Adipocyte (in vitro differentiated cells): Measurements from ENCODE around the gene CCND1.
"Not testable (repeated sequence)": the region's sequence is repeated elsewhere in the genome, so short reads cannot be mapped to it uniquely, and the experiment has no call there.

Experiments used
- DNase-seq: peaks from one replicate; pipeline ENCODE4 v3.0.0-alpha.2; 2015; ENCODE audit warnings: low read depth
- H3K27me3 ChIP-seq: replicated peaks from 2 replicates; pipeline ENCODE4 v1.7.0; 2013; ENCODE audit warnings: mild to moderate bottlenecking, low read length, moderate library complexity; ENCODE audit not compliant: control insufficient read depth, insufficient read depth
- H3K36me3 ChIP-seq: 2 replicates; pipeline ENCODE4 v1.7.0; 2013; ENCODE audit warnings: low read length, mild to moderate bottlenecking, moderate library complexity; ENCODE audit not compliant: control insufficient read depth, insufficient read depth, severe bottlenecking
- H3K4me1 ChIP-seq: 2 replicates; pipeline ENCODE4 v1.7.0; 2013; ENCODE audit warnings: mild to moderate bottlenecking, low read length, moderate library complexity; ENCODE audit not compliant: control insufficient read depth, insufficient read depth
- H3K4me3 ChIP-seq: 2 replicates; pipeline ENCODE4 v1.7.0; 2013; ENCODE audit warnings: mild to moderate bottlenecking, low read length, moderate library complexity
- H3K9ac ChIP-seq: 2 replicates; pipeline ENCODE4 v1.7.0; 2013; ENCODE audit warnings: mild to moderate bottlenecking, low read length, moderate library complexity
- H3K9me3 ChIP-seq: 2 replicates; pipeline ENCODE4 v1.7.0; 2013; ENCODE audit warnings: mild to moderate bottlenecking, low read length, moderate library complexity; ENCODE audit not compliant: control insufficient read depth

Gene CCND1

DNA sequence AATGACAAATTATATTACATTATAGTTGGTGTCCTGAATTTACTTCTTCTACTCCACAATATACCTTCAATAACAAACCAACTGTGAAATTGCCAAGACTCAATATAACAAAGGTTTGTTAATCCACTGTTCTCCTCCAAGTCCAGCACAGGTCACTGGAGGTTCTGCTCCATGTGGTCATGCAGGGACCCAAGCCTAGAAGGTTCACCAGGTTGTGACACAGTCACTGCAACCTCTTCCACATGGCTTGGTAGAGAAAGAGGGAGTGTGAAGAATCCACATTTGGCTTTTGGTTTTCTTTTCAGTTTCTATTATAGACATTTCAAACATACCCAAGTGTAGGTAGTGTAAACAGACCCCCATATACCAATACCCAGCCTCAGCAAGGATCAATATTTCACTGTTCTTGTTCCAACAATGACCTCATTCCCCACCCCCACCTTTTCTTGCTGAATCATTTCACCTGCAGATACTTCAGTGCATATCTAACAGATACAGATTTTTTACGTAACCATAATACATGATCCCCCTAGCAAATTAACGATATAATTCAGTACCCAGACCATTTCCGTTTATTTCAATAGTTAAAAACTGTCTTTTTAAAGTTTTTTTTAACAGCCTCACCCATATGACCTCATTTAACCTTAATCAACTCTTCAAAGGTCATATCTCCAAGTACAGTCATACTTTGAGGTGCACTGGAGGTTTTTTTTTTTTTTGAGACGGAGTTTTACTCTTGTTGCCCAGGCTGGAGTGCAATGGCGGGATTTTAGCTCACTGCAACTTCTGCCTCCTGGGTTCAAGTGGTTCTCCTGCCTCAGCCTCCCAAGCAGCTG, 48.7 kb downstream of the CCND1 start:
- H3K4me3 ChIP-seq, result no peak overlapping the region
- no peaks in the 10 kb centered on the region for H3K36me3 ChIP-seq
- no peak overlapping the region for H3K9ac ChIP-seq
- no peak for DNase-seq
- peaks cover 18% of the 10 kb centered on the region for H3K9me3 ChIP-seq
- peaks cover 34% of the 10 kb centered on the region for H3K27me3 ChIP-seq
- no peaks in the 10 kb centered on the region for H3K4me1 ChIP-seq

DNA sequence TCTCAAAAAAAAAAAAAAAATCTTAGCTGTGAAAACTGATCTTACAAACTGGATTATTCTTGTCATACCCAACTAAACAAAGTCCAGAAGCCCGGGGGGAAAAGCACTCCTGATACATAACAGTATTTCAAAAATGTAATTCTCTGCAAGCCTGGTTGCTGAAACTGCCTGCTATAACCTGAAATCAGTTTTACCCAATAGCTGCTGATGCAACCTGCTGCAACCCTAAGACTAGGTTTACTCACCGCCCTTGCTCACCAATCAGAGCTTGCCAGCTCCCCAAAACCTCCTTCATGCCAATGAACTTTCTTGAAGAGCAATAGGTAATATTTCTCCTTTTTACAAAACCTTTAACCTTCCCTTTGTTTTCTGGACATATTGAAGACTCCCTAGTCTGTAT, 50.5 kb downstream of the CCND1 start:
- peak; percentile 31 for DNase-seq
- H3K4me3 ChIP-seq, result no peak overlapping the region
- no peaks in the 10 kb centered on the region for H3K4me1 ChIP-seq
- peaks cover 43% of the 10 kb centered on the region for H3K27me3 ChIP-seq
- H3K9ac ChIP-seq, result no peak overlapping the region
- H3K9me3 ChIP-seq, result peaks cover 18% of the 10 kb centered on the region
- no peaks in the 10 kb centered on the region for H3K36me3 ChIP-seq

DNA sequence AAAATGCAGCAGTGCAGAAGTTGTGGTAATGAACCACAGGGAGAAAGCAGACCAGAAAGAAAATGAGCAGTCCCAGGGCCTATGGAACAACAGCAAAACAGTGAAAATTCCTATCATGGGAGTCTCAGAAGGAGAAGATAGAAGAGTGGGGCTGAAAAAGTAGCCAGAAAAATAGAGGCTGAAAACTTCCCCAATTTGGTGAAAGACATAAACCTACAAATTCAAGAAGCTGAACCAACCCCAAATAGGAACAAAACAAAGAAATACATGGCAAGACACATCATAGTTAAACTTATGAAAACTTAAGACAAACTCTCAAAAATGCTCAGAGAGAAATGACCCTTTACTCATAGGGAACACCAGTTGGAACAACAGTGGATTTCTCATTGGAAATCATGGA, 51.5 kb downstream of the CCND1 start:
- Histone ChIP-seq H3K4me3 (no peak overlapping the region), H3K9me3 (peaks cover 18% of the 10 kb centered on the region), H3K27me3 (peaks cover 49% of the 10 kb centered on the region), H3K4me1 (no peaks in the 10 kb centered on the region), H3K36me3 (no peaks in the 10 kb centered on the region), H3K9ac (no peak overlapping the region)
- DNase-seq, result no peak

DNA sequence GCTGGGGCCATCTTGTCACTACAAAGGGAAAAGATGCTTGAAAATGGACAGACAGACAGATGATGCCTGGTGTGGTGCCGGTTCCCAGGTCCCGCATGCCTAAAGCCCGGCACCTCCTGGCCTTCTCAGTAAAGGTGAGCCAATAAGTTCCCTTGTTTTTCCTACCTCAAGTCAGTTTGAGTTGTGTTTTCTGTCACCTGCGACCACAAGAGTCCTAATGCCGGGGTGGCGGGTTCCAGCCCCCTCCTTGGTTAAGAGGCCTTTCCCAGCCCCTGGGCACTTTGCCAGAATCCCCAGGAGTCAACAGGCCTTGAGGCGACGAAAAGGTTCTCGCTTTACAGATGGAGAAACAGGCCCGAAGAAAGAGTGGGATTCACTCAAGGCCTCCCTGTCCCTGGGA, 53.8 kb downstream of the CCND1 start:
- no peak overlapping the region for H3K9ac ChIP-seq
- no peaks in the 10 kb centered on the region for H3K4me1 ChIP-seq
- DNase-seq, result no peak
- H3K4me3 ChIP-seq, result no peak overlapping the region
- peaks cover 18% of the 10 kb centered on the region for H3K9me3 ChIP-seq
- peaks cover 55% of the 10 kb centered on the region for H3K27me3 ChIP-seq
- no peaks in the 10 kb centered on the region for H3K36me3 ChIP-seq

DNA sequence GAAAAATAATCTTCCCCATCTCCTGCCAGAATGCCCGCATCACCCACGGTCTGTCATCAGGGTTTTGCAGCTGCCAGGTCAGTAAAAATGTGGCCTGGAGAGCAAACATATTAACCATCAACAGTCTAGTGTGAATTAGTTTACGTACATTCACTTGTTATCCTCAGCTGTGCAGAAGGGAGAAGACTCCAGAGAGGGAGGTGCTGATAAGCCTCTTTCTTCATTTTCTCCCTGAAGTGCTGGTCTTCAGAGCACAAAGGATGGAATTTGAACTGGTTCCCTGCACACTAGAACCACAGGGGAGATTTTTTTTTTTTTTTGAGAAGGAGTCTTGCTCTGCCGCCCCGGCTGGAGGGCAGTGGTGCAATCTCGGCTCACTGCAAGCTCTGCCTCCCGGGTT, 54.6 kb downstream of the CCND1 start:
- no peaks in the 10 kb centered on the region for H3K4me1 ChIP-seq
- peaks cover 53% of the 10 kb centered on the region for H3K27me3 ChIP-seq
- DNase-seq, result no peak
- H3K36me3 ChIP-seq, result no peaks in the 10 kb centered on the region
- H3K4me3 ChIP-seq, result no peak overlapping the region
- no peak overlapping the region for H3K9ac ChIP-seq
- H3K9me3 ChIP-seq, result peaks cover 18% of the 10 kb centered on the region

DNA sequence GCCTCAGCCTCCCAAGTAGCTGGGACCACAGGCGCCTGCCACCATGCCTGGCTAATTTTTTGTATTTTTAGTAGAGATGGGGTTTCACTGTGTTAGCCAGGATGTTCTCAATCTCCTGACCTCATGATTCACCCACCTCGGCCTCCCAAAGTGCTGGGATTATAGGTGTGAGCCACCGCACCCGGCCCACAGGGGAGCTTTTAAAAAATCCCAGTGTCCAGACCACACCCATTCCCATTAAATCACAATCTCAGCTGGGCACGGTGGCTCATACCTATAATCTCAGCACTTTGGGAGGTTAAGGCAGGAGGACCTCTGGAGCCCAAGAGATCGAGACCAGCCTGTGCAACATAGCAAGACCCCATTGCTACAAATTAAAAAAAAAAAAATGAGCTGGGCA, 55.0 kb downstream of the CCND1 start:
- Histone ChIP-seq H3K27me3 (peaks cover 57% of the 10 kb centered on the region), H3K9me3 (peaks cover 18% of the 10 kb centered on the region)
- not testable (repeated sequence) for H3K4me1 ChIP-seq, DNase-seq, H3K9ac ChIP-seq, H3K4me3 ChIP-seq, H3K36me3 ChIP-seq

DNA sequence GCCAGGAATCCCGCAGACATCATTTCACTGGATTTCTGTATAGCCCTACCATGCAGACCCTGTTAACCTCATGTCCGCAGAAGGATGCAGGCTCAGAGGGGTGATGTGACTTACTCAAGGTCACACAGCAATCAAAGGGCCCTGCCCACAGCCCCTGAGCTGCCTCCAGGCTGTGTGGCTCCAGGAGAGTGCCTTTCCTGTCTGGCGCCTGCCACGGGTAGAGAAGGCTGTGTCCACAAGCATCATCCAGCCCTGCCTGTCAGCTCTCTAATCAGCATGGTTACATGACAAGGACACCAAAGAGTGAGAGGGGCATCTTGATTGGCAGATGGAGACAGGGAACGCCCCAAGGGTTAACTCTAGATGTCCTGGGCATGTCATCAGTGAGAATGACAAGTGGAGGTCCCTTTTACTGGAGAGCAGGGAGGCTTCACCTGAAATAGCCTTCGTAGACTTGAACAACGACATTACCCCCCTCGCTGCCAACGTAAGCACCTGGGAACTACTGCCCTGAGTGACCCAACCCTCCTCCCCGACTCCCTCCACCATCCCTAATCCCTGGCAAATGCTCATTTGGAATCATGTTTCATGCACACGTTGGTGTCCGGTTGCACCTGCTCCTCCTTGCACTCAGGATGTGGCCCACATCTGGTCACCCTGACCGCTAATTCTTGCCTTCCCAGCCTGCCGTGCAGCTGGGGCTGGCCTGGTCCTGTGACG, 56.0 kb downstream of the CCND1 start:
- no peak for DNase-seq

DNA sequence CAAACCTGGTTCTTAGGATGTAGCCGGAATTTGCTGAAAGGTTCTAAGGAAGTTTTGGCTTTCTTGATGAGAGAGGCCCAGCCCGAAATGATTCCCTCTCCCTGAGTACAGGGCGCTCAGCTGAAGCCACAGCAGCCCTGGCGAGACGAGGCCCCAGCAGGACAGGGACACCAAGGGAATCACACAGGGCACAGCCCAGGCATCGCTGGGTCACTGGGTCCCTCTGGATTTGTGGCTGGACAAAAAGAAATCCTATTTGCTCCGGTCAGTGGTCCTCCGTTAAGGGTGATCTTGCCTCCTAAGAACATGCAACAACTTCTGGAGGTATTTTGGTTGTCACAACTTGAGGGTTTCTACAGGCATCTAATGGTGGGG, 56.5 kb downstream of the CCND1 start:
- Histone ChIP-seq H3K4me3 (no peak overlapping the region), H3K4me1 (peaks cover 2% of the 10 kb centered on the region), H3K9ac (no peak overlapping the region), H3K9me3 (peaks cover 7% of the 10 kb centered on the region), H3K36me3 (no peaks in the 10 kb centered on the region), H3K27me3 (peaks cover 66% of the 10 kb centered on the region)
- no peak for DNase-seq

More for the DNA sequence above, 56.0 kb downstream of the CCND1 start:
- Histone ChIP-seq H3K4me3 (no peak overlapping the region), H3K9me3 (peaks cover 12% of the 10 kb centered on the region), H3K27me3 (peaks cover 65% of the 10 kb centered on the region), H3K9ac (no peak overlapping the region), H3K36me3 (no peaks in the 10 kb centered on the region), H3K4me1 (peaks cover 2% of the 10 kb centered on the region)

DNA sequence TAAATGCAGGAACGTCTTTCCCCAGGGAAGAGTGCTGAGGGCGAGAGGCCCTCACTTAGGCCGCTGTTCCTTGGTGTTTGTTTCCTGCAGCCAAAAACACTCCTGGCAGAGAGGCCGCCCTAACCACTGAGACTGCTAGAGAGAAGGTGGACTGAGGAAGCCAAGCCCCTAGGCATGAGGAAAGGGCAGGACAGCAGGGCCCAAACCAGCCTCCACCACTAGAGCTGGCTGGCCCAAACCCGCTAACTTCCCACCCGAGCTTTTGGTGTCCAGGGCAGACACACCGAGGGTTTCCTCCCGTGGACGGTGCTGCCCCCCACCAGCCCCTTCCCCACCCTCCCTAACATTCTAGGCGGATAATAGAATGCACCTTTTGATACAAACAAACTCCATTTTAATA, 56.9 kb downstream of the CCND1 start:
- peaks cover 66% of the 10 kb centered on the region for H3K27me3 ChIP-seq
- H3K36me3 ChIP-seq, result no peaks in the 10 kb centered on the region
- peaks cover 3% of the 10 kb centered on the region for H3K9me3 ChIP-seq
- H3K4me1 ChIP-seq, result peaks cover 2% of the 10 kb centered on the region
- DNase-seq, result no peak
- H3K4me3 ChIP-seq, result no peak overlapping the region
- H3K9ac ChIP-seq, result no peak overlapping the region

DNA sequence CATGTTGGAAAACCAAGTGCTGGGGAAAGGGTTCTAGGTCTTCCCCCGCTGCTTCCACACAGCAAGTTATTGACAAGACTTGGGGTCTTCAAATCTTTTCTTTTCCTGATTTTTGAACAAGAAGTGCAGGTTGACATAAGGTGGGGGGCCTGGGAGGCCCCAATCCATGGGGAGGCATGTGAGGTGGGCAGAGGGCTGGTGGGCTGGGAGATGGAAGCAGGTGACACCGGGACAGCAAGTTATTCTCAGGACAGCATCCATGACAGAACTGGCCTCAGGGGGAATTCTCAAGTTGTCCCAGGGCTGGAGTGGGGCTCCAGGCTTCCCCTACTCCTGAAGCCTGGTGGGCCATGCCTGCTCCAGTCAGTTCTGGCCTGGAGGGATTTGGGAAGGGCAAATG, 57.4 kb downstream of the CCND1 start:
- DNase-seq, result no peak
- Histone ChIP-seq H3K9me3 (no peaks in the 10 kb centered on the region), H3K27me3 (peaks cover 67% of the 10 kb centered on the region), H3K4me3 (no peak overlapping the region), H3K4me1 (peaks cover 2% of the 10 kb centered on the region), H3K9ac (no peak overlapping the region), H3K36me3 (no peaks in the 10 kb centered on the region)

DNA sequence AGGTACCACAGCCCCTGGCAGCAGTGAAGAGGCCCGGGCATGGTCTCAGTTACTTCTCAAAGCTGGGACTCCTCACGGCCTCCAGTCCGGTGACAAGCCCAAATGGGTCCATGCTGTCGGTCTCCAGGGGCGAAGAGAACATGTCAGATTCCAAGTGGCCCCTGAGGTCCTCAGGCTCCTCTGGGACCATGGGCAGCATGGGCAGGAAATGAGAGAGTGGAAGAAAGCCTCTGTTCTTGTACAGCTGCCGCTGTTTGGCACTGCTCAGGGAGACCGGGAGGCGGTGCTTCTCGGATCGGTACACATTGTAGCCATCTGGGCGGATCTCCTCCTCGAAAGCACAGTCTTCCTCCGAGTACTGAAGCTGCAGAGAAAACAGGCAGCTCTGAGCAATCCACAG, 58.3 kb downstream of the CCND1 start:
- Histone ChIP-seq H3K27me3 (peaks cover 62% of the 10 kb centered on the region), H3K9me3 (no peaks in the 10 kb centered on the region), H3K9ac (no peak overlapping the region), H3K4me1 (peaks cover 2% of the 10 kb centered on the region), H3K36me3 (no peaks in the 10 kb centered on the region), H3K4me3 (no peak overlapping the region)
- DNase-seq, result no peak
